H1 (cell line): ENCODE data around the gene BIRC5. TPM values are rescaled to one million over a fixed set of nuclear protein-coding genes. Genes with fewer than 3 reads are reported as not detected.
A peak's percentile ranks its signal among the peaks of the same experiment; 100 is the strongest.

ENCODE experiments used
- CREB1 ChIP-seq: IDR thresholded peaks from 2 replicates; pipeline ENCODE4 v1.6.1; 2012; ENCODE audit warnings: inconsistent platforms
- E2F6 ChIP-seq: IDR thresholded peaks from 2 replicates; pipeline ENCODE4 v1.6.1; 2012; ENCODE audit warnings: inconsistent platforms
- HDAC6 ChIP-seq: IDR thresholded peaks from one replicate; pipeline ENCODE4 v1.7.1; 2012; ENCODE audit warnings: low read depth, mild to moderate bottlenecking, inconsistent platforms, low read length, moderate library complexity
- JUN ChIP-seq: IDR thresholded peaks from 2 replicates; pipeline ENCODE4 v1.6.1; 2011; ENCODE audit warnings: low read depth, mild to moderate bottlenecking, improper control_type of control experiment, low read length
- KDM1A ChIP-seq: fragments of 200-600, 300-600 bp; sonication (generic); IDR thresholded peaks from 2 replicates; pipeline ENCODE4 v1.7.1; 2016; ENCODE audit warnings: mild to moderate bottlenecking, low read length, borderline replicate concordance
- POLR2A ChIP-seq, 2 experiments: IDR thresholded peaks; 1 replicate in 1 of 2; 2 replicates in 1 of 2; pipeline ENCODE4 v1.6.1; 2011; ENCODE audit warnings: low read depth in 2 of 2, low read length in 2 of 2, mild to moderate bottlenecking in 2 of 2; ENCODE audit errors: control extremely low read depth in 1 of 2
- POLR2AphosphoS5 ChIP-seq: IDR thresholded peaks from 2 replicates; pipeline ENCODE4 v1.6.1; 2011; ENCODE audit warnings: low read depth, low read length
- POU5F1 ChIP-seq: IDR thresholded peaks from 2 replicates; pipeline ENCODE4 v1.6.1; 2011; ENCODE audit warnings: low read depth, mild to moderate bottlenecking, low read length, moderate library complexity
- RFX5 ChIP-seq: IDR thresholded peaks from 2 replicates; pipeline ENCODE4 v1.6.1; 2011; ENCODE audit warnings: low read depth, low read length, improper control_type of control experiment, borderline replicate concordance
- RNF2 ChIP-seq: fragments of 200-900, 300-1000 bp; sonication (generic); IDR thresholded peaks from 2 replicates; pipeline ENCODE4 v1.7.1; 2016; ENCODE audit warnings: borderline replicate concordance, low read depth, mild to moderate bottlenecking, antibody characterized with exemption, low read length; ENCODE audit not compliant: poor library complexity, severe bottlenecking; ENCODE audit errors: missing control alignments
- SAP30 ChIP-seq: fragments of 300-600 bp; sonication (generic); IDR thresholded peaks from 2 replicates; pipeline ENCODE4 v1.7.1; 2012; ENCODE audit warnings: low read length, moderate library complexity, mild to moderate bottlenecking, inconsistent platforms; ENCODE audit not compliant: insufficient read depth, insufficient replicate concordance
- SP2 ChIP-seq: IDR thresholded peaks from 2 replicates; pipeline ENCODE4 v1.6.1; 2012; ENCODE audit warnings: mild to moderate bottlenecking, low read length, inconsistent platforms
- SP4 ChIP-seq: IDR thresholded peaks from 2 replicates; pipeline ENCODE4 v1.6.1; 2012; ENCODE audit warnings: low read length, inconsistent platforms
- SUZ12 ChIP-seq: fragments of 200-600 bp; sonication (generic); IDR thresholded peaks from 2 replicates; pipeline ENCODE4 v1.6.1; 2012; ENCODE audit warnings: mild to moderate bottlenecking, inconsistent platforms, low read length, moderate library complexity, mixed read lengths
- polyA plus RNA-seq, 7 experiments: library from polyadenylated mRNA; depleted of rRNA in 3 of 7; stranded (reverse) in 5 of 7; unstranded in 2 of 7; fragments of >200 nt in 5 of 7; fragments of 200-250 nt in 2 of 7; gene quantifications; 1 replicate in 5 of 7; 2 replicates in 1 of 7; 4 replicates in 1 of 7; pipeline versions ENCODE4 v1.2.1 to v1.2.3, GENCODE V29; 2011 to 2013; ENCODE audit warnings: missing spikeins in 2 of 7, mixed read lengths in 2 of 7
- total RNA-seq: library from RNA; stranded (reverse); fragmentation: NEBNext Ultra II Directional; extraction: Animal tissue kit (Norgen Biotek cat#: 25700); gene quantifications from 2 replicates; pipeline ENCODE4 v1.2.1, GENCODE V29; 2021
- TF ChIP-seq, protein P1 (sequence below): IDR thresholded peaks from 2 replicates; pipeline ENCODE4 v1.6.1; 2012; ENCODE audit warnings: inconsistent platforms

The BIRC5 gene
- total and polyA plus RNA-seq, 2 of the 8 experiments (the other 6 are each of a cell fraction or from before 2014, with no cell fraction given): 42.2 to 108 TPM

DNA sequence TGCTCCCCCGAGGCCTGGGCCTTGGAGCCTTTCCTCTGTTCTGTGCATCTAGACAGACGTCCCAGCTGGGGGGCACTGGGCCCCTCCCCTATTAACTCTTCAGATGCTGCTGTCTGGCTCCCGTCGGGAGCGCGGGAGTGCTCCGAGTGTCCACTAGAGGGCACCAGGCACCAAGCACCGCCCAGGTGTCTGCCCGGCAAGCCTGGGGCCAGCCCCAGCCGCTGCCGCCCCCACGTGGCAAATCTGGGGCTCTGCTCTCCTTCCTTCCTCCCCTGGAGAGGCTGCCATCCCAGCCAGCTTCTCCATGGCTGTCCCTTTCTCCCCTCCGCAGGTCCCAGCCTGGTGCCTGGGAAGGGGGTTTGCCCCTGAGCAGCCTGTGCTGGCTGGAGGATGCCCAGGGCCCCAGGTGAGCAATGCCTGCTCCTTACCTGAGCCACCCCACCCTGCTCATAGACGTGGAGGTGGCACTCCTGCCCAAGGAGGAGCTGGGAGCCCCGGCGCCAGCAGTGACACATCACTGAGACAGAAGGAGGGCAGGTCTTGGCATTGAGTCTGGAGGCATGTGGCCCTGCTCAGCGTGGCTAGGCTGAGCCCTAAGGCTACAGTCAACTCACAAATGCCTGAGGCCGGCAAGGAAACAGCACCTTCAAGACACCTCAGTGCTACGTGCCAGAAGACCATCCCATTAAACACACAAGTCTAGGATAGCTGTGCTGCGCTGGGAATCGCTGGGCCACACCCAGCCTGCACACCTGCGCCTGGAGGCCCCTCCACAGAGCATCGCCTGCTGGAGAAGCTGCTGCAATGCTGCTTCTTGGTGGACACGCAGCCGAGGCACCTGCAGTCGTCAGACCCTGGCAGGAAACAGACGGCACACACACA lies 37.1 kb downstream of the BIRC5 start (continued):
- TF ChIP-seq JUN (no peak), POU5F1 (no peak), RFX5 (no peak), CREB1 (peak; percentile 33; the same call in 1 of the 2 replicates), POLR2A (IDR thresholded peaks at IDR 0.05; ENCODE audit: control extremely low read depth in 1 of 2, low read depth in 2 of 2, low read length in 2 of 2) (no peak), POLR2AphosphoS5 (no peak), SP4 (peak; percentile 83; the same call in 1 of the 2 replicates), SAP30 (no peak), HDAC6 (no peak), KDM1A (0 out of 2 replicates have a peak, but pooled peaks have one; percentile 16), E2F6 (no peak), SP2 (no peak), RNF2 (no peak), SUZ12 (no peak)
- TF ChIP-seq, protein P1, sequence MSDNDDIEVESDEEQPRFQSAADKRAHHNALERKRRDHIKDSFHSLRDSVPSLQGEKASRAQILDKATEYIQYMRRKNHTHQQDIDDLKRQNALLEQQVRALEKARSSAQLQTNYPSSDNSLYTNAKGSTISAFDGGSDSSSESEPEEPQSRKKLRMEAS: peak; percentile 71
